Heart left ventricle (tissue), 16 donors: ENCODE measurements around the gene UHRF2. TPM values are rescaled to one million over a fixed set of nuclear protein-coding genes. Genes with fewer than 3 reads are reported as not detected.

Source experiments
- ATAC-seq, 4 donors: fragments of 200-7000 bp; cut with Tn5 transposase; one replicate each; pipeline ENCODE4 v1.9.1; 2020 to 2022; ENCODE audit warnings: moderate library complexity in 4 of 4, mild to moderate bottlenecking in 3 of 4, moderate number of reproducible peaks in 1 of 4
- DNase-seq, 5 donors: peaks; one replicate each; pipeline ENCODE4 v3.0.0-alpha.2; 2020
- H3K27ac ChIP-seq, 12 donors: fragments of 200-600 bp; sonication (generic) in 4 of 12; one replicate each; pipeline versions ENCODE4 v1.5.0 to v1.8.0; 2016 to 2022; ENCODE audit warnings: mild to moderate bottlenecking in 2 of 12
- H3K27me3 ChIP-seq, 9 donors: fragments of 200-600 bp; sonication (generic) in 2 of 9; one replicate each; pipeline versions ENCODE4 v1.5.1 to v1.8.0; 2016 to 2022; ENCODE audit warnings: mild to moderate bottlenecking in 3 of 9
- H3K36me3 ChIP-seq, 9 donors: fragments of 200-600 bp; sonication (generic) in 2 of 9; one replicate each; pipeline versions ENCODE4 v1.5.0 to v1.8.0; 2018 to 2022; ENCODE audit warnings: mild to moderate bottlenecking in 2 of 9
- H3K4me1 ChIP-seq, 12 donors: fragments of 200-600 bp; sonication (generic) in 4 of 12; one replicate each; pipeline versions ENCODE4 v1.5.0 to v1.8.0; 2016 to 2022; ENCODE audit warnings: mild to moderate bottlenecking in 3 of 12
- H3K4me3 ChIP-seq, 12 donors: fragments of 200-600 bp; sonication (generic) in 4 of 12; one replicate each; pipeline versions ENCODE4 v1.5.0 to v1.8.0; 2017 to 2022; ENCODE audit warnings: mild to moderate bottlenecking in 9 of 12, moderate library complexity in 4 of 12
- H3K9me3 ChIP-seq, 12 donors: fragments of 200-600 bp; sonication (generic) in 4 of 12; one replicate each; pipeline versions ENCODE4 v1.5.0 to v1.8.0; 2016 to 2022; ENCODE audit warnings: mild to moderate bottlenecking in 1 of 12
- CTCF ChIP-seq, 12 donors: fragments of 200-600 bp; sonication (generic) in 4 of 12; IDR thresholded peaks; one replicate each; pipeline versions ENCODE4 v1.5.0 to v1.8.0; 2018 to 2022; ENCODE audit warnings: antibody characterized with exemption in 12 of 12, mild to moderate bottlenecking in 5 of 12
- POLR2A ChIP-seq, 2 donors: fragments of 450-650 bp; IDR thresholded peaks; one replicate each; pipeline ENCODE4 v1.6.1; 2017; ENCODE audit warnings: antibody characterized with exemption in 2 of 2, mild to moderate bottlenecking in 2 of 2, moderate library complexity in 2 of 2
- WGBS, 4 donors: extraction: QIAGEN DNeasy Blood & Tissue Kit in 2 of 4; methylation state at CpG; one replicate each; pipeline versions ENCODE4 v1.1.5 to v1.1.7; 2013 to 2018; 5-methylcytosine and 5-hydroxymethylcytosine counted together
- intact Hi-C, 10 donors: fragments of 100-400 bp; cut with DNase I; formaldehyde crosslinking; loops; one replicate each; pipeline versions ENCODE4 v1.11.1 to v1.14.2; 2022
- polyA plus RNA-seq, 2 donors: library from polyadenylated mRNA; stranded (reverse); fragments of 200-250 nt; gene quantifications; one replicate each; pipeline ENCODE4 v1.2.3, GENCODE V29; 2013
- total RNA-seq, 9 donors: library from RNA; depleted of rRNA in 2 of 9; stranded (reverse); fragments of >200 nt in 2 of 9; fragmentation: NEBNext Ultra II Directional in 3 of 9; extraction: Animal tissue kit (Norgen Biotek cat#: 25700) in 3 of 9; gene quantifications; one replicate each; pipeline versions ENCODE4 v1.1.0 to v1.2.4, GENCODE V29; 2016 to 2023
- donor health status: ischemic (EF 13 %, LVEDD 7.1; RV severe dilation, severe dysfunction).
- donor health status: healthy with polysubstance abuse.
- donor health status: DM: no; HTN: yes; CAD: no.
- donor health status: DM: no; HTN: no; CAD: no.
- donor health status: ischemic (EF 25% LVEDD 6.9; RV normal size, moderate dysfunction).
- donor health status: ischemic (EF 25% LVEDD 5.7; RV mildly dilated, moderate dysfunction).
- donor health status: healthy.
- donor health status: DM: yes; HTN: yes; CAD: no.
- donor health status: ischemic (EF 35%, LVEDD 5.7; RV mildly dilated, moderate dysfunction).
- donor health status: nonischemic (EF 11% LVEDD 7.7; RV severe dilation, severe dysfunction).
- donor health status: DM: yes; HTN: yes; CAD: no.
- donor health status: PGD.
- donor health status: ischemic (EF 29% LVEDD 5.4; RV normal size, mild dysfunction).
- donor health status: nonischemic (EF 23%, LVEDD 6.1; RV moderate dilation, normal function).

Gene UHRF2
- total and polyA plus RNA-seq, 11 donors, result 6.4 to 20.6 (median 14.1) TPM

- WGBS, 4 donors, result 64 to 69% (median 68%) methylated on average over 3 of the region's 3 CpGs
- Histone ChIP-seq H3K4me3 (no peak overlapping the region), H3K36me3 (peaks cover 0 to 30% (median 8%) of the 10 kb centered on the region in 9 donors), H3K27ac (no peak overlapping the region), H3K4me1 (peaks cover 0 to 48% (median 14%) of the 10 kb centered on the region in 12 donors), H3K9me3 (no peaks in the 10 kb centered on the region), H3K27me3 (no peaks in the 10 kb centered on the region)
- no peak for DNase-seq
- ATAC-seq, result no peak
- TF ChIP-seq CTCF (IDR thresholded peaks at IDR 0.05), result no peak
- no peak for TF ChIP-seq POLR2A (IDR thresholded peaks at IDR 0.05)
- intact Hi-C loops, result loop anchor here in 3 of 10 donors (5.0 to 10.0 kb wide), 4 partner anchors 34 to 266 kb away; no protein-coding TSS in a partner anchor
These were observed 5.8 kb downstream of the UHRF2 start for GRCh38 chr9:6418764-6419163.

- peaks cover 0 to 32% (median 11%) of the 10 kb centered on the region in 9 donors for H3K36me3 ChIP-seq
- DNase-seq (no peak), ATAC-seq (no peak)
- WGBS, 4 donors, result 57 to 69% (median 62%) methylated on average over 1 of the region's 1 CpG
- intact Hi-C loops, result loop anchor here in 1 of 10 donors (10.0 kb wide), 1 partner anchor 60 kb away; no protein-coding TSS in a partner anchor
- H3K4me1 ChIP-seq, result peaks cover 0 to 45% (median 3%) of the 10 kb centered on the region in 12 donors
- H3K27ac ChIP-seq, result no peak overlapping the region
- no peak overlapping the region for H3K4me3 ChIP-seq
- H3K27me3 ChIP-seq, result no peaks in the 10 kb centered on the region
- no peaks in the 10 kb centered on the region for H3K9me3 ChIP-seq
- TF ChIP-seq CTCF (IDR thresholded peaks at IDR 0.05), result no peak
- TF ChIP-seq POLR2A (IDR thresholded peaks at IDR 0.05), result no peak
These were observed 11.9 kb downstream of the UHRF2 start for GRCh38 chr9:6424940-6425339.

DNA sequence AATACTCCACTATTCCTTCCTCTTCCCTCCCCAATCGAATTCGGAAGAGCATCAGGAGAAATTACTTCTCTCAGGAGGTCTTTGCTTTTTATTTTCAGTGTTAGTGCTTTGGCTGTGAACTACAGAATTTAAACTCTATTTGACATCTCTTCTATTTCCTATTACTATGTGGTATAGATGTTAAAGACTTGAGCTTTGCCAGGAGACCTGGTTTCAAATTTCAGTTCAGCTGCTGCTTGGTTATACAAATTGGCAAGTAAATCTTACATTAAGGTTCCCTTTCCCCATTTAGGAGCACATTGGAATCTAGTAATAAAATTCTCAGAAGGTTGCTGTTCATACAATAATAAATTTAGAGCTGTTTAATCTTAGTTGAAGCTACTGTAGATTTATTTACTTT lies 13.1 kb downstream of the UHRF2 start:
- intact Hi-C loops, result loop anchor here in 1 of 10 donors (10.0 kb wide), 1 partner anchor 59 kb away; no protein-coding TSS in a partner anchor
- no peak overlapping the region for H3K27ac ChIP-seq
- 80 to 90% (median 86%) methylated on average over 2 of the region's 2 CpGs for WGBS, 4 donors
- H3K4me3 ChIP-seq, result no peak overlapping the region
- no peak for TF ChIP-seq CTCF (IDR thresholded peaks at IDR 0.05)
- no peak for TF ChIP-seq POLR2A (IDR thresholded peaks at IDR 0.05)
- no peaks in the 10 kb centered on the region for H3K27me3 ChIP-seq
- DNase-seq (no peak), ATAC-seq (no peak)
- peaks cover 0 to 31% (median 11%) of the 10 kb centered on the region in 9 donors for H3K36me3 ChIP-seq
- H3K9me3 ChIP-seq, result no peaks in the 10 kb centered on the region
- H3K4me1 ChIP-seq, result peaks cover 0 to 57% (median 9%) of the 10 kb centered on the region in 12 donors

DNA sequence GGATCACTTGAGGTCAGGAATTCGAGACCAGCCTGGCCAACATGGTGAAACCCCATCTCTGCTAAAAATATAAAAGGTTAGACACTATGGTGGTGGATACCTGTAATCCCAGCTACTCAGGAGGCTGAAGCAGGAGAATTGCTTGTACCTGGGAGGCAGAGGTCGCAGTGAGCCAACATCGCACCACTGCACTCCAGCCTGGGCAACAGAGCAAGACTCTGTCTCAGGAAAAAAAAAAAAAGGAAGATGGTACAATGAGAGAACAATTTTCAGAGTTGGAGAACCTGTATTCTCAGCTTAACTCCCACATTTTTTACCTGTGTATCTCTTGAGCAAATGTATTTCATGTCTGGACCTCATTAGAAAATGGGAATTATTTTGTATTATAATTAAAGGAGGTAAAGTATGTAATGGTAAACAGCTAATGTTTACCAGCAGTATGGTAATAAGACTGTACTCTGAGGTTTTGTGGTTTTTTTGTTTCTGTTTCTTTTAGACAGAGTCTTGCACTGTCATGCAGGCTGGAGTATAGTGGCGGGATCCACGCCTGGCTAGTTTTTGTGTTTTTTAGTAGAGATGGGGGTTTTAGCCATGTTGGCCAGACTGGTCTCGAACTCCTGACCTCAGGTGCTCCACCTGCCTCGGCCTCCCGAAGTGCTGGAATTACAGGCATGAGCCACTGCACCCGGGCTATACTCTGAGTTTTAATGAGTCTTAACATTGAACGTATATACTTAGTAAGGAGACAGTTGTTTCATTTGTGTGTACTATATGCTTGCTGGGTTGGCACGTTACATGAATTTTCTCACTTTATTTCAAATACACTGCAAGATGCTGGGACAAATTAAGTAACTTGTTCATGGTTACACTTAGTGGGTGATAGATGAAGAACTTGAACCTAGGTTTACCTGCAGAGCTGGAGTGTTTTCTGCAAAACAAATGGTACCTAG lies 16.2 kb downstream of the UHRF2 start:
- Histone ChIP-seq H3K27ac (peak overlapping the region in 1 of 12 donors; percentile 49), H3K27me3 (no peaks in the 10 kb centered on the region), H3K9me3 (no peaks in the 10 kb centered on the region), H3K36me3 (peaks cover 0 to 16% (median 5%) of the 10 kb centered on the region in 9 donors), H3K4me1 (peaks cover 0 to 78% (median 11%) of the 10 kb centered on the region in 12 donors), H3K4me3 (no peak overlapping the region)
- 92 to 97% (median 93%) methylated on average over 11 of the region's 11 CpGs for WGBS, 4 donors
- DNase-seq (no peak), ATAC-seq (no peak)
- no peak for TF ChIP-seq CTCF (IDR thresholded peaks at IDR 0.05)
- TF ChIP-seq POLR2A (IDR thresholded peaks at IDR 0.05), result no peak
- intact Hi-C loops, result loop anchor here in 1 of 10 donors (10.0 kb wide), 1 partner anchor 56 kb away; no protein-coding TSS in a partner anchor
